ENCODE results near the gene TTF2.
A peak's percentile ranks its signal among the peaks of the same experiment; 100 is the strongest.
"Not testable (repeated sequence)": the region's sequence is repeated elsewhere in the genome, so short reads cannot be mapped to it uniquely, and the experiment has no call there.

The TTF2 gene

DNA sequence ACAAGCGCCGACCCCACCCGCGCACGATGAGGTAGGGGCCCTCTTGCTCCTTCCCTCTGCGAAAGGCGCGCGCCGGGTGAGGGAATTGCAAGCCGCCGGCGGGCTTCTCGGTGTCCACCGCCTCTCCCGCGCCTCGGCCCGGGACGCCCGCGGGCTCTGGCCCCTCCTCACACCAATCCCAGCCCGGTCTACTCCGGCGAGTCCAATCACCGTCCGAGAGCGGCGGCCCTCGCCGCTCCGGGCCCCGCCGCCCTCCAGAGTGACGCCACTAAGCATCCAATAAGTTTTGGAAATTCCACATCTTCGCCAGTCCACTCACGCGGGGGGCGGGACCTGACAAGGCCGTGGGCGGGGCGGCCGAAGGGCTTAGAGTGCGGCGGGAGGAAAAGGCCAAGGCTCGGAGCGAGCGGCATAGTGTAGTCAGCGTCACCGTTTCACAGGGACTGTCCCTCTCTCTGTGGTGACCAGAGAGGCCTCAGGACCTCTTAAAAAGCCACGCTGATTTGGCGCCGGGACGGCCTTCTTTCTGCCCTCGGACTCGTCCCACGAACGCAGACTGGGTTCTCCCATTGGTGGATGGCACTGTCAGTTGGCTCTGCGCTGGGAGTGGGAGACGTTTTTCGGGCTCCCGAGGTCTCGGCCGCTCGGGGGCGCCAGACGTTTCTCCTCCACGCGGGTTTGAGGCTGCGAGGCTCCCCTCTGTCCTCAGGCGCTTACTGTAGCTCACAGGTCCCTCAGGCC is 61.6 kb downstream of the TTF2 start, which contains the start of gene TRIM45:
TRIM45 (minus strand) TSS at position 161 of the 741 bp plus-strand sequence. CDS start 548 bp downstream, outside the sequence.
- peak; percentile 97 for DNase-seq (ENCODE audit: low read depth)

DNA sequence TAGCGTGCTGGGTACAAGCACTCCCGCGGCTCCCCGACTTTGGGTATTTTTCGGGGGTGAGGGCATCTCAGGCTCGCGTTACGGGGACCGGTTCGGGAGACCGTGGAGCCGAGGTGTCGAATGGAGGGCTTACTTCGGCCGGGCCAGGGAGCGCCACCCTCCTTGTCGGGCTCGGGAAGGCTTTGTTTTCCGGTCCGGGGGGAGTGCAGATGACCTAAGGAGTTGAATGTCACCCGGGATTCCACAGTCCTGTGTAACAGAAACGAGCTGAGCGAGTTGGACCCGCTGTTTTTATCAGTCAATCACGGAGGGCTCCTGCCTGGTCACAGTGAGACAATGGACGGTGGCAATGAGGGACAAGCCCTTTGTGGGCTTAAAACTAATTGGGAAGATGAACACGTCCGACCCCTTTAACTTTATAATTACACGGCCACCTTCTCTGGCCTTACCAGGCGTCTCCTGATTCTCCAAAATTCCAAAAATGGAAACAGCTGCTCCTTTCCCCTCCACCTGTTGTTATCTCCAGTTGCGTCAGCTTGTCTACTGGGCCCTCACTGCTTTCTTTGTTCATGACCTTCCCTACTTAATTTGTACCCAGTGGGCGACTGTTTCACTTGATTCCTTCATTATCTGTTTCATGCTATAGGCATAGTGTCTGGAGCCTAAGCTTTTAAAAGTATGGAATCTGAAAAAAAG is 62.4 kb downstream of the TTF2 start:
- no peak for DNase-seq (ENCODE audit: low read depth)

DNA sequence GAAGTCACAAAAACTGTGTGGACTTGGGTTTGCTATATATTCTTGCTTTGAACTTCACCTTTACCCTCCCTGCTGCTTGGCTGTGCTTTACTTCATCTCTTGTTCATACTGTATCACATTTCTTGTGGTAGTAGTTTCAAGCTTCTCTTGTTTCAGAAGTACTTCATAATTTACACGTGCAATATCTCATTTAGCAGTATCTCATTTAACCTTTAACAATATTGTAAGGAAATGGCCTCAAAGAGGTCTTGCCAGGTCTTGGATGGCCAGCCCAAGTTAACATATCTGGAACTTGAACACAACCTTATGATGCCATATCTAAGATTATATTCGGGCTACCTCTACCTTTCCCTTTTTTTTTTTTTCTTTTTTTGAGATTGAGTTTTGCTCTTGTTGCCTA is 63.1 kb downstream of the TTF2 start:
- no peak for DNase-seq (ENCODE audit: low read depth)

- no peak for DNase-seq (ENCODE audit: low read depth)
These were observed 64.5 kb downstream of the TTF2 start for GRCh38 chr1:117124661-117125060.

- peak; percentile 30 for DNase-seq (ENCODE audit: low read depth)
These were observed 67.7 kb downstream of the TTF2 start for GRCh38 chr1:117127795-117128194.

DNA sequence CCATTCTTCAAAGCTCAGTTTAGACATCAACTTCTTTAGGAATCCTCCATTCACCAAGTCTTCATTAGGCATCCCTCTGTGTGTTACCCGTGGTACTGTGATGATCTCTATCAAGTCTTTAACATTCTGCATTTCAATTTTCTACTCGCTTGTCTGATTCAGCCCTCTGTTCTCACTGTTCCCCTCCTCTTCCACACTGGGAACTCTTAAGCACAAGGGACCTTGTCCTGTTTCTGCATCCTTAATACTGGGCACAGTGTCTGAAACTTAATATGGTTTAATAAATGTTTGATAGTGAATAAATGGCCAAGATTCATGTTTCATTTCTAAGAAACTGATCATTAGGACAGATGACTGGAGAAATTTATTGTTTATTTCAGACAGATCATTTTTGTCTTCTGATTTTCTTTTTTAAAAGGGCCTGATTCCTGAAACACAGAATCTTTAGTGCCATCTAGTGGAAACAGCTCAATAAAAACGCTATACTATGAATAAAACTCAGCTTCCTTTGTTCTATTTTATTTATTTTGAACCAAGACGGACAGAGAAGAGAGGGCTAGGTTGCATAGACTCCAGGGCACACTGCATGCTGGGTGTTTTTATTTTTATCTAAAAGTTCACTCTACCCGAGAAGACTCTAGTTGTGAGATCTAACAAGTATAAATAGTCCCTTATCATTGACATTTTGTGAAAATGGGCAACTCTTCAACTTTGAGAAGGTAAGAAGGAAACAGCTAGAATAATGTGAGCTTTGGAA is 68.4 kb downstream of the TTF2 start:
- peak; percentile 58 for DNase-seq (ENCODE audit: low read depth)

- DNase-seq (ENCODE audit: low read depth) = no peak
These were observed 70.4 kb downstream of the TTF2 start for GRCh38 chr1:117130526-117130925.

DNA sequence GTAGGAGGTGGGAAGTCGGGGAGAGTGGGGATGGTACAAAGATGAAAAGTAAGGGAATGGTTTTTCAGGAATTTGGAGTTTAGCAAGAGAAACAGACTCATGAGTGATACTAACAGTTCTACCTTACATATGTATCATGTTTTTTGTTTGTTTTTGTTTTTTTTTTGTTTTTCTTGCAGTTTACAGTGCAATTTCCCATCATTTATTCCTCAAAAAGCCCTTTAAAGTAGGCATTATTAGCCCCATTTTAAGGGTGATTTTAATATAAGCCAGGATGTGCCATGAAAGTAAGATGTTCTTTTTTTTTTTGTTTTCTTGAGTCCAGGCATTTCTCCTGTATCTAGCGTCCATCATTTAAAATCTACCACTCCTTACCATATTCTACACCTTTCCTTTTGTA is 75.2 kb downstream of the TTF2 start:
- DNase-seq (ENCODE audit: low read depth) = no peak

DNA sequence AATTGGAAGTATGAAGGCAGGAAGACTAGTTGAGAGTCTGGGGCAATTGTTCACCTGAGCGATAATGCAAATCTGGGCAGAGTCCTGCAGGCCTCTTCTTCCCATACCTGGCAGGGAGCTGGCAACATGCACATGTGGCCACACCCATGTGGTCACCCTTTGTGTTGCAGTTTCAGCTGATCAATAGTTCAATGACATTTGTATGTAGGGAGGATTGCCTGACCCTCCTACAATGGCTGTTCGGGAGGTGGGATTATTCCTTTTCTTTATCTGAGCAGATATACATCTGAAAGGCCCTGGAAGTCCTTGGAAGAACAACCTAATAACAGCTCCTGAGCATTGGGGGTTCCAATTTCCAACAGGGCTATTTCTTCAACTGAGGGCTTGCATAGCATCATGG is 76.6 kb downstream of the TTF2 start:
- no peak for DNase-seq (ENCODE audit: low read depth)

- DNase-seq (ENCODE audit: low read depth) = no peak
These were observed 77.2 kb downstream of the TTF2 start for GRCh38 chr1:117137281-117137855.

GRCh38 chr1:117138106-117138505 is 78.0 kb downstream of the TTF2 start:
- no peak for DNase-seq (ENCODE audit: low read depth)

- no peak for DNase-seq (ENCODE audit: low read depth)
These were observed 78.4 kb downstream of the TTF2 start for GRCh38 chr1:117138561-117138960.

GRCh38 chr1:117142200-117142599 is 82.1 kb downstream of the TTF2 start:
- DNase-seq (ENCODE audit: low read depth) = peak; percentile 92

DNA sequence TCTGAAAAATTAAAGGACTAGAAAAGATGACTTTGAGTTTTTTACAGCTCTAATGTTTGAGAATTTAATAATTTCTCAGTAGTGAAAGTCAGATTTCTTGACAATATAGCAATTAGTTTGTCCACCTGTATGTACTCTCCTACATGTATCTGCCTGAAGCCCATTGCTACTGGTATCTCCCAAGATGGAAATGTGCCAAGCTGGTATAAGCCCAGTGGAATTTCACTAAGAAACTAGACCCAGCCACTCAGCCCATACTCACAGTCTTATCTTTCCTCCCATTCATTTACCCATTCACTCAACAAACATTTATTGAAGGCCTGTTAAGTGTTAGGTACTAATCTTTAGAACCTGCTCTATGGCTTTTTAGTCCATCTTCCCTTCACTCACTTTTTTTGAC is 83.0 kb downstream of the TTF2 start:
- no peak for DNase-seq (ENCODE audit: low read depth)

DNA sequence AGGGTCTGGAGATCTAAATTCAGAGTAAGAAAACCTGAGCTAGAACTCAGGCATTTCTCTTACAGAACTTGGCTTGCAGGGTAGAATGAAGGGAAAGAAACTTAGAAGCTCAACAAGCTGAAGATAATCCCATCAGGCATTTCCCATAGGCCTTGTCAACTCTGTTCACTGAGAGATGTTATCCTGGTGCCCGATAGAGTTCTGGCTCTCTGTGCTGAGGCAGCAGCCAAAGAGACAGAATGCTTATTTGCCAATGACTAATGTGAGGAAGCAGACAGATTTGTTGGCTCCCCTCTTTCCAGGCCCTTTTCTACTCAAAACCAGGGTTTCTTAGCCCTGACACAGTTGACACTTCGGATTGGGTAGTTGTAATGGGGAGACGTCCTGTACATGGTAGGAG is 83.7 kb downstream of the TTF2 start:
- DNase-seq (ENCODE audit: low read depth) = peak; percentile 34

DNA sequence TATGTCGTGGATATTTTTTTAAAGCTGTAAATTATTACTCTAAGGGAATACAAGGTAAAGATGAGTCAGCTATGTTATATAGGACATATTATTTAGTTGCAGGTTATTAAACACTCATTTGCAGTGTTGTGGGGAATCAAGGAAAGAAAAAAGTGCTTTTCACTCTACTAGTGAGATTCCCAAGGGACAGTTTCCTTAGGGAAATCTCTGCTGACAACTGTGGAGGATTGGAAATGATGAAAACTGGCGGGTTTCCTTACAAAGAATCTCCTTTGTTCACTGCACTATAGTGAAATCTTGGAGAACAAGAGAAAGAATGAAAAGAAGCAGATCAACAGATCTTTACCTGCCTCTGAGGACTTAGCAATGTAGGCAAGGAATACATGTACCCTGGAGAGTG is 85.9 kb downstream of the TTF2 start:
- no peak for DNase-seq (ENCODE audit: low read depth)

DNA sequence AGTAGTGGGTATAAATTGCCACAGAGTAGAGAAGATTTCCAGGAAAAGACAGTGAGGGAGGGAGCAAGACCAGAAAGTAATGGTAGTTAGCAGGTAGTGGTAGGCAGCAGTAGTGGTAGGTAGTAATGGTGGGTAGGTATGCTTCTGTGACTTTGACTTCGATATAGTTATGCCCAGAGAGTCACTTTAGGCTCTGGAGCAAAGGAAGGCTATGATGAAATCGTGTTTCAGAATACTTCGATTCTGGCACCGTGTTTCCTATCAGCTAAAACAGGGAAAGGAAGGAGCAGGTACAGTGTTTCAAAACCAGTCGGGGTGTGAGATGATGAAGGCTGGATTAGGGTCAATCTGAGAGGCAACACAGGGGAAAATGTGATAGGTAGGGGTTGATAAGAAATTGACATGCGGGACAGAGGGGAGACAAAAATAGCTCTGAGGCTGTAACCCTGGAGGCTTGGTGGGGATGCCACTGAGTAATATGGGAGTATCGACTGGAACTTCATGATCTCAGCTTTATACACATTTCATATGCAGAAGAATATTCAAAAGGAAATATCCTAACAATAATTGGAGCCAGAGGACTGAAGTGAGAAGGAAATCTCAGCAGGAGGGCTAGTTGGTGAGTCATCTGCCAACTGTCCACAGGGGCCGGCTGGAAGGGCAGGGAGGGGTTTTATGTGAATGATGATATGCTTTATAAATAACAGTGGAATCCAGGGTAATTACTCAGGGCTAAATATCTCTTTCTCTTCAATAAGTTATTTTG is 86.6 kb downstream of the TTF2 start:
- DNase-seq (ENCODE audit: low read depth) = peak; percentile 97

GRCh38 chr1:117147341-117147831 is 87.3 kb downstream of the TTF2 start:
- DNase-seq (ENCODE audit: low read depth) = no peak

- DNase-seq (ENCODE audit: low read depth) = peak; percentile 90
These were observed 87.9 kb downstream of the TTF2 start for GRCh38 chr1:117147856-117148588.

GRCh38 chr1:117150316-117150715 is 90.2 kb downstream of the TTF2 start:
- DNase-seq (ENCODE audit: low read depth) = peak; percentile 12

DNA sequence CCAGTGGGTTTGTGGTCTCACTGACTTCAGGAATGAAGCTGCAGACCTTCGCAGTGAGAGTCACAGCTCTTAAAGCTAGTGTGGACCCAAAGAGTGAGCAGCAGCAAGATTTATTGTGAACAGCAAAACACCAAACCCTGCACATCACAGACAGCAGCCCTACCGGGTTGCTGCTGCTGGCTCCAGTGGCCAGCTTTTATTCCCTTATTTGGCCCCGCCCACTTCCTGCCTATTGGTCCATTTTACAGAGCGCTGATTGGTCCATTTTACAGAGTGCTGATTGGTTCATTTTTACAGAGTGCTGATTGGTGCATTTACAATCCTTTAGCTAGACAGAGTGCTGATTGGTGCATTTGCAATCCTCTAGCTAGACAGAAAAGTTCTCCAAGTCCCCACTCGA is 91.2 kb downstream of the TTF2 start:
- DNase-seq (ENCODE audit: low read depth) = not testable (repeated sequence)
